ENCODE measurements around the gene RILP. TPM values are rescaled to one million over a fixed set of nuclear protein-coding genes. Genes with fewer than 3 reads are reported as not detected.

RILP gene
- total RNA-seq, 2 experiments from 2014 or later, result 1.0 to 1.1 TPM

- intact Hi-C loops (cut with micrococcal nuclease), result no loop called here
- Mint-ChIP-seq H3K27ac (no peak overlapping the region), H3K27me3 (ENCODE audit: low read depth) (no peaks in the 10 kb centered on the region), H3K4me3 (no peak overlapping the region), H3K36me3 (ENCODE audit: low read depth) (no peaks in the 10 kb centered on the region), H3K9me3 (no peaks in the 10 kb centered on the region), H3K4me1 (ENCODE audit: low read depth) (no peaks in the 10 kb centered on the region)
- DNase-seq, result no peak
- CTCF ChIA-PET, result no interaction called here
These were observed 13.8 kb downstream of the RILP start for GRCh38 chr17:1635675-1636465.

- peaks cover 2% of the 10 kb centered on the region for H3K4me1 Mint-ChIP-seq (ENCODE audit: low read depth)
- H3K27ac Mint-ChIP-seq, result no peak overlapping the region
- peaks cover 5% of the 10 kb centered on the region for H3K27me3 Mint-ChIP-seq (ENCODE audit: low read depth)
- no peaks in the 10 kb centered on the region for H3K36me3 Mint-ChIP-seq (ENCODE audit: low read depth)
- intact Hi-C loops (cut with micrococcal nuclease), result loop anchor here (5.0 kb wide), 1 partner anchor 358 kb away; the partner anchor contains the start of gene TRARG1
- DNase-seq, result no peak
- H3K4me3 Mint-ChIP-seq, result no peak overlapping the region
- CTCF ChIA-PET, result no interaction called here
- H3K9me3 Mint-ChIP-seq, result no peaks in the 10 kb centered on the region
These were observed 14.6 kb downstream of the RILP start for GRCh38 chr17:1634841-1635650.

GRCh38 chr17:1630662-1631061 is 19.0 kb downstream of the RILP start:
- H3K4me1 Mint-ChIP-seq (ENCODE audit: low read depth), result peaks cover 18% of the 10 kb centered on the region
- H3K9me3 Mint-ChIP-seq, result no peaks in the 10 kb centered on the region
- H3K36me3 Mint-ChIP-seq (ENCODE audit: low read depth), result no peaks in the 10 kb centered on the region
- intact Hi-C loops (cut with micrococcal nuclease), result loop anchor here (1.0 to 5.0 kb wide), 2 partner anchors 56 to 353 kb away; partner anchors contain the start of gene TRARG1
- H3K27ac Mint-ChIP-seq, result no peak overlapping the region
- H3K4me3 Mint-ChIP-seq, result no peak overlapping the region
- CTCF ChIA-PET, result interaction anchor here (0.6 to 3.1 kb wide), 18 partner anchors 8 to 914 kb away, joined by 3 to 50 read pairs (median 5); partner anchors contain the start of genes INPP5K, RILP and SCARF1
- peaks cover 15% of the 10 kb centered on the region for H3K27me3 Mint-ChIP-seq (ENCODE audit: low read depth)
- DNase-seq, result no peak

GRCh38 chr17:1629504-1630310 is 20.0 kb downstream of the RILP start:
- Mint-ChIP-seq H3K27me3 (ENCODE audit: low read depth) (peaks cover 15% of the 10 kb centered on the region), H3K4me3 (peak overlapping the region; percentile 61), H3K27ac (no peak overlapping the region), H3K9me3 (no peaks in the 10 kb centered on the region), H3K36me3 (ENCODE audit: low read depth) (no peaks in the 10 kb centered on the region), H3K4me1 (ENCODE audit: low read depth) (peaks cover 18% of the 10 kb centered on the region)
- DNase-seq, result peak; percentile 88
- CTCF ChIA-PET, result interaction anchor here (0.6 to 3.1 kb wide), 22 partner anchors 8 to 351 kb away, joined by 3 to 50 read pairs (median 4); partner anchors contain the start of genes INPP5K, RILP and SCARF1
- intact Hi-C loops (cut with micrococcal nuclease), result loop anchor here (1.0 to 5.0 kb wide), 5 partner anchors 55 to 362 kb away; partner anchors contain the start of gene TRARG1

- H3K27me3 Mint-ChIP-seq (ENCODE audit: low read depth), result peaks cover 15% of the 10 kb centered on the region
- H3K4me3 Mint-ChIP-seq, result peak overlapping the region; percentile 83
- no peak overlapping the region for H3K27ac Mint-ChIP-seq
- H3K4me1 Mint-ChIP-seq (ENCODE audit: low read depth), result peaks cover 18% of the 10 kb centered on the region
- no peaks in the 10 kb centered on the region for H3K36me3 Mint-ChIP-seq (ENCODE audit: low read depth)
- H3K9me3 Mint-ChIP-seq, result no peaks in the 10 kb centered on the region
- intact Hi-C loops (cut with micrococcal nuclease), result loop anchor here (1.0 to 5.0 kb wide), 4 partner anchors 62 to 362 kb away; partner anchors contain the start of gene INPP5K
- CTCF ChIA-PET, result interaction anchor here (0.6 to 3.1 kb wide), 12 partner anchors 10 to 242 kb away, joined by 3 to 50 read pairs (median 4); partner anchors contain the start of genes INPP5K and RILP
- DNase-seq, result peak; percentile 86
These were observed 20.7 kb downstream of the RILP start for GRCh38 chr17:1628856-1629503.

- peaks cover 15% of the 10 kb centered on the region for H3K27me3 Mint-ChIP-seq (ENCODE audit: low read depth)
- CTCF ChIA-PET, result interaction anchor here (0.6 to 3.1 kb wide), 2 partner anchors 10 to 55 kb away, joined by 3 to 50 read pairs; no protein-coding TSS in a partner anchor
- H3K27ac Mint-ChIP-seq, result no peak within 1 kb of the TSS
- H3K4me1 Mint-ChIP-seq (ENCODE audit: low read depth), result peaks cover 18% of the 10 kb centered on the region
- DNase-seq, result peak; percentile 67
- no peaks in the 10 kb centered on the region for H3K36me3 Mint-ChIP-seq (ENCODE audit: low read depth)
- intact Hi-C loops (cut with micrococcal nuclease), result loop anchor here (1.0 to 5.0 kb wide), 4 partner anchors 61 to 361 kb away; partner anchors contain the start of gene INPP5K
- no peaks in the 10 kb centered on the region for H3K9me3 Mint-ChIP-seq
- peak within 1 kb of the TSS; percentile 83 for H3K4me3 Mint-ChIP-seq
These were observed 21.4 kb downstream of the RILP start, which contains the start of gene SLC43A2 for GRCh38 chr17:1627982-1628855. SLC43A2 (minus strand) TSS chr17:1628834; CDS start chr17:1627874, 960 bp downstream.

GRCh38 chr17:1627182-1627981 is 22.3 kb downstream of the RILP start:
- H3K27me3 Mint-ChIP-seq (ENCODE audit: low read depth), result peaks cover 15% of the 10 kb centered on the region
- H3K4me1 Mint-ChIP-seq (ENCODE audit: low read depth), result peaks cover 18% of the 10 kb centered on the region
- intact Hi-C loops (cut with micrococcal nuclease), result loop anchor here (5.0 kb wide), 2 partner anchors 260 to 360 kb away; no protein-coding TSS in a partner anchor
- DNase-seq, result no peak
- peak overlapping the region; percentile 62 for H3K4me3 Mint-ChIP-seq
- no peaks in the 10 kb centered on the region for H3K9me3 Mint-ChIP-seq
- H3K27ac Mint-ChIP-seq, result no peak overlapping the region
- no peaks in the 10 kb centered on the region for H3K36me3 Mint-ChIP-seq (ENCODE audit: low read depth)
- CTCF ChIA-PET, result interaction anchor here (0.6 to 3.1 kb wide), 4 partner anchors 9 to 69 kb away, joined by 3 to 50 read pairs (median 4); no protein-coding TSS in a partner anchor

- peaks cover 18% of the 10 kb centered on the region for H3K4me1 Mint-ChIP-seq (ENCODE audit: low read depth)
- H3K27ac Mint-ChIP-seq, result no peak overlapping the region
- H3K36me3 Mint-ChIP-seq (ENCODE audit: low read depth), result no peaks in the 10 kb centered on the region
- intact Hi-C loops (cut with micrococcal nuclease), result loop anchor here (5.0 kb wide), 2 partner anchors 259 to 359 kb away; no protein-coding TSS in a partner anchor
- peaks cover 15% of the 10 kb centered on the region for H3K27me3 Mint-ChIP-seq (ENCODE audit: low read depth)
- CTCF ChIA-PET, result interaction anchor here (0.6 to 1.2 kb wide), 2 partner anchors 52 to 70 kb away, joined by 3 to 4 read pairs; no protein-coding TSS in a partner anchor
- no peak for DNase-seq
- H3K4me3 Mint-ChIP-seq, result peak overlapping the region; percentile 62
- H3K9me3 Mint-ChIP-seq, result no peaks in the 10 kb centered on the region
These were observed 23.3 kb downstream of the RILP start for GRCh38 chr17:1626333-1626732.

- H3K4me1 Mint-ChIP-seq (ENCODE audit: low read depth), result peaks cover 18% of the 10 kb centered on the region
- DNase-seq, result no peak
- H3K27me3 Mint-ChIP-seq (ENCODE audit: low read depth), result peaks cover 12% of the 10 kb centered on the region
- H3K36me3 Mint-ChIP-seq (ENCODE audit: low read depth), result no peaks in the 10 kb centered on the region
- CTCF ChIA-PET, result interaction anchor here (0.6 to 1.3 kb wide), 2 partner anchors 51 to 243 kb away, joined by 3 to 4 read pairs; no protein-coding TSS in a partner anchor
- no peak overlapping the region for H3K27ac Mint-ChIP-seq
- intact Hi-C loops (cut with micrococcal nuclease), result loop anchor here (5.0 kb wide), 2 partner anchors 258 to 358 kb away; no protein-coding TSS in a partner anchor
- H3K9me3 Mint-ChIP-seq, result no peaks in the 10 kb centered on the region
- no peak overlapping the region for H3K4me3 Mint-ChIP-seq
These were observed 24.1 kb downstream of the RILP start for GRCh38 chr17:1625581-1625980.
